VCaP (cell line): ENCODE measurements around the gene ROR1.

Source experiments
- H3K27ac ChIP-seq: fragments of 450-650 bp; 2 replicates; pipeline ENCODE4 v1.5.1; 2017
- CTCF ChIP-seq: fragments of 450-650 bp; conservative IDR thresholded peaks from 2 replicates; pipeline ENCODE4 v1.5.1; 2017; ENCODE audit warnings: mild to moderate bottlenecking, moderate library complexity

Gene ROR1

GRCh38 chr1:63918418-63918945, 144.7 kb downstream of the ROR1 start:
- no peak for TF ChIP-seq CTCF
- no peak overlapping the region for H3K27ac ChIP-seq

GRCh38 chr1:63920154-63921117, 146.6 kb downstream of the ROR1 start:
- no peak overlapping the region for H3K27ac ChIP-seq
- peak; percentile 17; the same call in 1 of the 2 replicates for TF ChIP-seq CTCF

GRCh38 chr1:63921359-63921758, 147.5 kb downstream of the ROR1 start:
- TF ChIP-seq CTCF = no peak
- H3K27ac ChIP-seq = no peak overlapping the region

- TF ChIP-seq CTCF = no peak
- H3K27ac ChIP-seq = no peak overlapping the region
Measured at GRCh38 chr1:63921802-63922201, 148.0 kb downstream of the ROR1 start.

- no peak overlapping the region for H3K27ac ChIP-seq
- no peak for TF ChIP-seq CTCF
Measured at GRCh38 chr1:63922848-63923247, 149.0 kb downstream of the ROR1 start.

GRCh38 chr1:63923302-63923701, 149.5 kb downstream of the ROR1 start:
- TF ChIP-seq CTCF = no peak
- no peak overlapping the region for H3K27ac ChIP-seq

GRCh38 chr1:63924600-63924999, 150.8 kb downstream of the ROR1 start:
- TF ChIP-seq CTCF = no peak

More at GRCh38 chr1:63924600-63924999, 150.8 kb downstream of the ROR1 start:
- H3K27ac ChIP-seq = no peak overlapping the region
